K562 (cell line): ENCODE measurements around the gene QRICH1. TPM values are rescaled to one million over a fixed set of nuclear protein-coding genes. Genes with fewer than 3 reads are reported as not detected.
A peak's percentile ranks its signal among the peaks of the same experiment; 100 is the strongest.

Experiments
- ATF7 ChIP-seq: fragments of 450-650 bp; IDR thresholded peaks from 2 replicates; pipeline ENCODE4 v1.7.1; 2014; ENCODE audit warnings: mild to moderate bottlenecking, moderate library complexity
- CTBP1 ChIP-seq: fragments of 450-650 bp; IDR thresholded peaks from 2 replicates; pipeline ENCODE4 v1.6.1; 2016; ENCODE audit warnings: borderline replicate concordance
- DIDO1 ChIP-seq: fragments of 450-650 bp; IDR thresholded peaks from 2 replicates; pipeline ENCODE4 v1.6.1; 2016; ENCODE audit warnings: low read depth, missing biosample characterization, missing genetic modification characterization
- EP400 ChIP-seq: fragments of 450-650 bp; IDR thresholded peaks from 2 replicates; pipeline ENCODE4 v1.6.1; 2017; ENCODE audit warnings: antibody characterized with exemption, mild to moderate bottlenecking, moderate library complexity
- ESRRB ChIP-seq: fragments of 250-450 bp; sonication (Bioruptor Pico); IDR thresholded peaks from 2 replicates; pipeline ENCODE4 v1.5.0; 2020; ENCODE audit warnings: mild to moderate bottlenecking, moderate library complexity, borderline replicate concordance
- FOXA3 ChIP-seq, 2 experiments: fragments of 450-650 bp in 1 of 2; sonication (generic) in 1 of 2; formaldehyde crosslinking; IDR thresholded peaks in 1 of 2; conservative IDR thresholded peaks in 1 of 2; 2 replicates each; pipeline versions ENCODE4 v1.4.0 to v1.8.0; 2020 to 2022; ENCODE audit warnings: mild to moderate bottlenecking in 2 of 2, missing genetic modification reagents in 1 of 2
- GTF2A2 ChIP-seq: IDR thresholded peaks from 2 replicates; pipeline ENCODE4 v1.6.1; 2016; ENCODE audit warnings: mild to moderate bottlenecking, missing genetic modification characterization, missing compliant biosample characterization
- GTF2F1 ChIP-seq: IDR thresholded peaks from 2 replicates; pipeline ENCODE4 v1.6.1; 2011; ENCODE audit warnings: low read depth, low read length, improper control_type of control experiment
- HDAC1 ChIP-seq, 2 experiments: fragments of 450-650 bp; IDR thresholded peaks; 2 replicates each; pipeline ENCODE4 v1.6.1; 2016 to 2017; ENCODE audit warnings: inconsistent platforms in 1 of 2, mild to moderate bottlenecking in 1 of 2, moderate library complexity in 1 of 2
- HDAC2 ChIP-seq: fragments of 450-650 bp; IDR thresholded peaks from 2 replicates; pipeline ENCODE4 v1.6.1; 2016; ENCODE audit warnings: mild to moderate bottlenecking
- HNRNPK ChIP-seq: fragments of 200-400 bp; formaldehyde crosslinking; IDR thresholded peaks from one replicate; pipeline ENCODE4 v1.6.1; 2018; ENCODE audit warnings: mild to moderate bottlenecking, low read depth, low read length; ENCODE audit not compliant: poor library complexity, severe bottlenecking
- KLF10 ChIP-seq: fragments of 250-450 bp; sonication (Bioruptor Pico); IDR thresholded peaks from 2 replicates; pipeline ENCODE4 v1.6.1; 2021; ENCODE audit warnings: matching md5 sums
- L3MBTL2 ChIP-seq: fragments of 450-650 bp; IDR thresholded peaks from 2 replicates; pipeline ENCODE4 v1.6.1; 2016; ENCODE audit warnings: mild to moderate bottlenecking, moderate library complexity
- MED1 ChIP-seq: sonication (generic); formaldehyde crosslinking; IDR thresholded peaks from 2 replicates; pipeline ENCODE4 v1.8.1; 2023; ENCODE audit warnings: missing genetic modification reagents, borderline replicate concordance
- MXI1 ChIP-seq: IDR thresholded peaks from 2 replicates; pipeline ENCODE4 v1.6.1; 2011; ENCODE audit warnings: low read depth, mild to moderate bottlenecking, improper control_type of control experiment, low read length
- NCOA6 ChIP-seq: fragments of 450-650 bp; IDR thresholded peaks from 2 replicates; pipeline ENCODE4 v1.6.1; 2017; ENCODE audit warnings: mild to moderate bottlenecking
- OTX1 ChIP-seq: fragments of 450-650 bp; formaldehyde crosslinking; IDR thresholded peaks from 2 replicates; pipeline ENCODE4 v1.4.0; 2022; ENCODE audit warnings: mild to moderate bottlenecking
- RBFOX2 ChIP-seq: fragments of 200-400 bp; formaldehyde crosslinking; IDR thresholded peaks from 2 replicates; pipeline ENCODE4 v1.6.1; 2017; ENCODE audit warnings: low read depth, mild to moderate bottlenecking, low read length, moderate library complexity
- RBM22 ChIP-seq: fragments of 200-400 bp; formaldehyde crosslinking; IDR thresholded peaks from 2 replicates; pipeline ENCODE4 v1.6.1; 2018; ENCODE audit warnings: low read length, low read depth; ENCODE audit not compliant: poor library complexity, severe bottlenecking
- RERE ChIP-seq: sonication (generic); formaldehyde crosslinking; IDR thresholded peaks from 2 replicates; pipeline ENCODE4 v1.8.0; 2023; ENCODE audit warnings: missing genetic modification reagents, mild to moderate bottlenecking, borderline replicate concordance
- SIN3B ChIP-seq: fragments of 450-650 bp; IDR thresholded peaks from 2 replicates; pipeline ENCODE4 v1.6.1; 2017; ENCODE audit warnings: low read depth, mild to moderate bottlenecking, moderate library complexity
- SUPT5H ChIP-seq: fragments of 450-650 bp; IDR thresholded peaks from 2 replicates; pipeline ENCODE4 v1.6.1; 2016
- TRIM28 ChIP-seq: fragments of 450-650 bp; IDR thresholded peaks from 2 replicates; pipeline ENCODE4 v1.6.1; 2017
- YBX1 ChIP-seq: fragments of 450-650 bp; IDR thresholded peaks from 2 replicates; pipeline ENCODE4 v1.7.1; 2016; ENCODE audit warnings: mild to moderate bottlenecking
- ZNF134 ChIP-seq: fragments of 250-450 bp; sonication (Bioruptor Pico); conservative IDR thresholded peaks from 2 replicates; pipeline ENCODE4 v1.4.0; 2020
- ZNF263 ChIP-seq: sonication (generic); formaldehyde crosslinking; IDR thresholded peaks from 2 replicates; pipeline ENCODE4 v1.8.0; 2022; ENCODE audit warnings: mild to moderate bottlenecking, missing genetic modification reagents, borderline replicate concordance
- polyA plus RNA-seq, 8 experiments: library from polyadenylated mRNA; depleted of rRNA in 4 of 8; stranded (reverse) in 5 of 8; unstranded in 3 of 8; fragments of >200 nt; fragmentation: Nextera tagmentation in 2 of 8; fragmentation: Illumina TruSeq in 1 of 8; extraction: Ambion mirVana in 2 of 8; extraction: Trizol in 1 of 8; gene quantifications; 2 replicates each; pipeline versions ENCODE4 v1.2.1 to v1.2.3, GENCODE V29; 2011 to 2014; ENCODE audit warnings: inconsistent platforms in 1 of 8, missing spikeins in 1 of 8
- total RNA-seq, 7 experiments: library from RNA; depleted of rRNA in 6 of 7; stranded (reverse); fragments of >200 nt in 6 of 7; fragmentation: Illumina TruSeq in 2 of 7; extraction: Trizol in 2 of 7; gene quantifications; 2 replicates each; pipeline versions ENCODE4 v1.2.1 to v1.2.3, GENCODE V29; 2011 to 2021; ENCODE audit warnings: low replicate concordance in 1 of 7

QRICH1 gene
- total and polyA plus RNA-seq, 9 of the 15 experiments (the other 6 are each of a cell fraction or from before 2014, with no cell fraction given) = 20.1 to 99.2 (median 56.7) TPM

- TF ChIP-seq RBM22 = peak; percentile 94
- TF ChIP-seq HDAC1 (IDR thresholded peaks at IDR 0.05) = peak in 1 of 2 experiments; percentile 80; a peak in 1 of 4 replicates
- 0 out of 2 replicates have a peak, but pooled peaks have one; percentile 31 for TF ChIP-seq GTF2A2 (tag)
- no peak for TF ChIP-seq HNRNPK
- TF ChIP-seq SUPT5H = peak; percentile 98
- no peak for TF ChIP-seq KLF10
- no peak for TF ChIP-seq RERE (CRISPR knock-in tag)
- TF ChIP-seq DIDO1 (tag) = no peak
- TF ChIP-seq ESRRB (CRISPR knock-in tag) = 0 out of 2 replicates have a peak, but pooled peaks have one; percentile 24
- TF ChIP-seq MED1 (CRISPR knock-in tag) = no peak
- TF ChIP-seq YBX1 = no peak
- 0 out of 2 replicates have a peak, but pooled peaks have one; percentile 84 for TF ChIP-seq GTF2F1
- TF ChIP-seq TRIM28 = no peak
- no peak for TF ChIP-seq HDAC2
- TF ChIP-seq ZNF134 = no peak
- TF ChIP-seq MXI1 = peak; percentile 67; the same call in 1 of the 2 replicates
- TF ChIP-seq FOXA3 (CRISPR knock-in tag; conservative IDR thresholded peaks at IDR 0.05 in 1 of 2, IDR thresholded peaks at IDR 0.05 in 1 of 2) = no peak
- TF ChIP-seq NCOA6 = peak; percentile 90
- TF ChIP-seq OTX1 (CRISPR knock-in tag) = 0 out of 2 replicates have a peak, but pooled peaks have one; percentile 29
- peak; percentile 97 for TF ChIP-seq ATF7
- peak; percentile 64; the same call in 1 of the 2 replicates for TF ChIP-seq SIN3B
- peak; percentile 95 for TF ChIP-seq EP400
- peak; percentile 100 for TF ChIP-seq RBFOX2
- TF ChIP-seq L3MBTL2 = peak; percentile 94
- TF ChIP-seq CTBP1 = peak; percentile 78; the same call in 1 of the 2 replicates
- TF ChIP-seq ZNF263 (CRISPR knock-in tag) = peak; percentile 54; the same call in 1 of the 2 replicates
Observed at GRCh38 chr3:49028673-49029562, 65.0 kb downstream of the QRICH1 start, which contains the start of gene IMPDH2 (continued).
